HEK293 (cell line): Measurements from ENCODE around the gene TSPAN13.

ENCODE experiments used
- CTCF ChIA-PET: fragments of 350-600 bp; formaldehyde crosslinking; extraction: SDS; loops from one replicate; lab custom pipeline; 2021; ENCODE audit warnings: antibody characterized with exemption; lab: Yijun Ruan, JAX
- POLR2A ChIA-PET: fragments of 300-600 bp; formaldehyde crosslinking; extraction: SDS; loops from one replicate; lab custom pipeline; 2020; ENCODE audit warnings: antibody characterized with exemption, inconsistent platforms; lab: Yijun Ruan, JAX
- H3K27ac ChIP-seq: fragments of 200-500 bp; sonication (Bioruptor generic); 2 replicates; pipeline ENCODE4 v1.5.1; 2014; ENCODE audit warnings: low read depth, low read length, control low read depth, inconsistent platforms; ENCODE audit errors: extremely low read depth
- H3K36me3 ChIP-seq, 2 experiments: fragments of 200-500 bp in 1 of 2; sonication (Bioruptor generic) in 1 of 2; 1 replicate in 1 of 2; 2 replicates in 1 of 2; pipeline ENCODE4 v1.5.1; 2014 to 2017; ENCODE audit warnings: inconsistent platforms in 2 of 2, low read length in 2 of 2; ENCODE audit not compliant: control insufficient read depth in 2 of 2, insufficient read depth in 1 of 2
- H3K4me1 ChIP-seq: fragments of 200-500 bp; sonication (Bioruptor generic); 2 replicates; pipeline ENCODE4 v1.5.1; 2014; ENCODE audit warnings: mild to moderate bottlenecking, low read length, inconsistent platforms; ENCODE audit not compliant: control insufficient read depth, insufficient read depth
- H3K4me3 ChIP-seq: 2 replicates; pipeline ENCODE4 v1.5.1; 2011; ENCODE audit warnings: low read depth, mild to moderate bottlenecking, control low read depth, low read length, moderate library complexity
- H3K9me3 ChIP-seq: fragments of 200-500 bp; sonication (Bioruptor generic); 2 replicates; pipeline ENCODE4 v1.5.1; 2014; ENCODE audit warnings: low read depth, low read length, inconsistent platforms; ENCODE audit not compliant: control insufficient read depth, insufficient read depth
- HOXA7 ChIP-seq: sonication (generic); formaldehyde crosslinking; IDR thresholded peaks from 2 replicates; pipeline ENCODE4 v1.8.1; 2022; ENCODE audit warnings: missing genetic modification reagents, borderline replicate concordance
- HOXC10 ChIP-seq: sonication (generic); formaldehyde crosslinking; IDR thresholded peaks from 2 replicates; pipeline ENCODE4 v1.8.1; 2023; ENCODE audit warnings: mild to moderate bottlenecking, missing genetic modification reagents
- KLF16 ChIP-seq: fragments of 450-650 bp; formaldehyde crosslinking; IDR thresholded peaks from 2 replicates; pipeline ENCODE4 v1.5.1; 2017; ENCODE audit warnings: missing biosample characterization, missing genetic modification characterization
- OVOL3 ChIP-seq: fragments of 450-650 bp; formaldehyde crosslinking; IDR thresholded peaks from 2 replicates; pipeline ENCODE4 v1.5.1; 2016; ENCODE audit warnings: missing biosample characterization, missing genetic modification characterization
- PRDM10 ChIP-seq: fragments of 450-650 bp; formaldehyde crosslinking; IDR thresholded peaks from 2 replicates; pipeline ENCODE4 v1.5.1; 2016; ENCODE audit warnings: missing biosample characterization, missing genetic modification characterization
- REPIN1 ChIP-seq: fragments of 450-650 bp; formaldehyde crosslinking; IDR thresholded peaks from 2 replicates; pipeline ENCODE4 v1.5.1; 2017; ENCODE audit warnings: missing biosample characterization, missing genetic modification characterization, low read depth
- ZBTB17 ChIP-seq: fragments of 450-650 bp; formaldehyde crosslinking; IDR thresholded peaks from 2 replicates; pipeline ENCODE4 v1.5.1; 2016; ENCODE audit warnings: missing biosample characterization, missing genetic modification characterization
- ZBTB26 ChIP-seq: fragments of 450-650 bp; formaldehyde crosslinking; optimal IDR thresholded peaks from 2 replicates; pipeline ENCODE3; 2016; ENCODE audit warnings: missing biosample characterization, mild to moderate bottlenecking, missing genetic modification characterization
- ZFHX2 ChIP-seq: fragments of 450-650 bp; formaldehyde crosslinking; conservative IDR thresholded peaks from 2 replicates; pipeline ENCODE4 v1.5.1; 2016; ENCODE audit warnings: missing biosample characterization, missing genetic modification characterization
- ZFP3 ChIP-seq: fragments of 450-650 bp; formaldehyde crosslinking; IDR thresholded peaks from 2 replicates; pipeline ENCODE4 v1.5.1; 2016; ENCODE audit warnings: low read depth, missing biosample characterization, missing genetic modification characterization
- ZNF202 ChIP-seq: fragments of 450-650 bp; formaldehyde crosslinking; IDR thresholded peaks from 2 replicates; pipeline ENCODE4 v1.5.1; 2016; ENCODE audit warnings: missing biosample characterization, missing genetic modification characterization, borderline replicate concordance
- ZNF416 ChIP-seq: fragments of 450-650 bp; formaldehyde crosslinking; IDR thresholded peaks from 2 replicates; pipeline ENCODE4 v1.5.1; 2016; ENCODE audit warnings: missing biosample characterization, missing genetic modification characterization
- ZNF513 ChIP-seq: fragments of 450-650 bp; IDR thresholded peaks from 2 replicates; pipeline ENCODE4 v1.5.1; 2018; ENCODE audit warnings: missing biosample characterization, missing genetic modification characterization
- ZNF514 ChIP-seq: fragments of 450-650 bp; formaldehyde crosslinking; IDR thresholded peaks from 2 replicates; pipeline ENCODE4 v1.5.1; 2016; ENCODE audit warnings: missing biosample characterization, missing genetic modification characterization
- ZNF561 ChIP-seq: fragments of 450-650 bp; IDR thresholded peaks from 2 replicates; pipeline ENCODE4 v1.5.1; 2018; ENCODE audit warnings: missing biosample characterization, missing genetic modification characterization, borderline replicate concordance
- ZNF623 ChIP-seq: fragments of 450-650 bp; formaldehyde crosslinking; IDR thresholded peaks from 2 replicates; pipeline ENCODE4 v1.5.1; 2016; ENCODE audit warnings: missing biosample characterization, missing genetic modification characterization
- ZNF629 ChIP-seq: fragments of 450-650 bp; formaldehyde crosslinking; IDR thresholded peaks from 2 replicates; pipeline ENCODE4 v1.5.1; 2017; ENCODE audit warnings: missing biosample characterization, missing genetic modification characterization
- ZNF785 ChIP-seq: fragments of 450-650 bp; formaldehyde crosslinking; IDR thresholded peaks from 2 replicates; pipeline ENCODE4 v1.5.1; 2016; ENCODE audit warnings: missing biosample characterization, missing genetic modification characterization
- ZSCAN5A ChIP-seq: fragments of 450-650 bp; formaldehyde crosslinking; IDR thresholded peaks from 2 replicates; pipeline ENCODE4 v1.5.1; 2016; ENCODE audit warnings: missing biosample characterization, missing genetic modification characterization

TSPAN13 gene

GRCh38 chr7:16818732-16819131 lies 65.2 kb downstream of the TSPAN13 start:
- H3K9me3 ChIP-seq = no peaks in the 10 kb centered on the region
- no peak overlapping the region for H3K4me3 ChIP-seq
- no peaks in the 10 kb centered on the region for H3K4me1 ChIP-seq
- CTCF ChIA-PET = interaction anchor here (0.9 kb wide), 1 partner anchor 18 kb away, joined by 7 read pairs; no protein-coding TSS in a partner anchor
- POLR2A ChIA-PET = no interaction called here
- no peak for TF ChIP-seq ZNF785 (tag by site-specific recombination)
- no peak for TF ChIP-seq HOXC10 (CRISPR knock-in tag)
- TF ChIP-seq KLF16 = no peak
- TF ChIP-seq ZNF629 = no peak
- TF ChIP-seq ZNF561 (tag by site-specific recombination) = no peak
- no peak for TF ChIP-seq PRDM10 (tag by site-specific recombination)
- TF ChIP-seq REPIN1 (tag by site-specific recombination) = no peak
- no peak for TF ChIP-seq ZNF513 (tag by site-specific recombination)
- TF ChIP-seq ZNF623 (tag by site-specific recombination) = no peak
- TF ChIP-seq ZSCAN5A (tag by site-specific recombination) = no peak
- TF ChIP-seq ZNF416 = no peak
- TF ChIP-seq ZBTB26 (tag by site-specific recombination) = no peak
- no peaks in the 10 kb centered on the region for H3K36me3 ChIP-seq
- no peak overlapping the region for H3K27ac ChIP-seq

GRCh38 chr7:16822029-16822428 lies 68.5 kb downstream of the TSPAN13 start:
- Histone ChIP-seq H3K36me3 (no peaks in the 10 kb centered on the region), H3K27ac (no peak overlapping the region), H3K9me3 (no peaks in the 10 kb centered on the region), H3K4me1 (no peaks in the 10 kb centered on the region), H3K4me3 (no peak overlapping the region)
- TF ChIP-seq OVOL3 (tag by site-specific recombination) (no peak), HOXA7 (CRISPR knock-in tag) (no peak), ZNF514 (tag by site-specific recombination) (no peak)
- ChIA-PET POLR2A (no interaction called here), CTCF (interaction anchor here (1.4 kb wide), 1 partner anchor 21 kb away, joined by 3 read pairs; no protein-coding TSS in a partner anchor)

- TF ChIP-seq ZFP3 (tag by site-specific recombination) = no peak
- TF ChIP-seq ZBTB17 (tag by site-specific recombination) = no peak
- TF ChIP-seq ZFHX2 (tag by site-specific recombination) = no peak
- no peak for TF ChIP-seq ZNF202 (tag by site-specific recombination)
- Histone ChIP-seq H3K9me3 (no peaks in the 10 kb centered on the region), H3K4me3 (no peak overlapping the region), H3K36me3 (no peaks in the 10 kb centered on the region), H3K4me1 (no peaks in the 10 kb centered on the region), H3K27ac (no peak overlapping the region)
- POLR2A ChIA-PET = no interaction called here
- CTCF ChIA-PET = no interaction called here
These were observed 72.5 kb downstream of the TSPAN13 start for GRCh38 chr7:16826060-16826459.
